OCI-LY1 (cell line): ENCODE data around the gene LAMA5.

ENCODE experiments used
- CTCF ChIP-seq: fragments of 200-600 bp; sonication (generic), shearing (Covaris generic); IDR thresholded peaks from 2 replicates; pipeline ENCODE4 v1.5.1; 2017; ENCODE audit warnings: mild to moderate bottlenecking, antibody characterized with exemption, low read length, moderate library complexity, mixed read lengths
- EZH2 ChIP-seq: fragments of 200-600 bp; sonication (generic), shearing (Covaris generic); IDR thresholded peaks from 2 replicates; pipeline ENCODE4 v1.8.0; 2017; ENCODE audit warnings: borderline replicate concordance, mixed run types, mild to moderate bottlenecking, antibody characterized with exemption, low read length, moderate library complexity, mixed read lengths

- TF ChIP-seq CTCF: no peak
- no peak for TF ChIP-seq EZH2
Observed at GRCh38 chr20:62409086-62409853, 42.2 kb upstream of the LAMA5 start.
